NT2/D1 (cell line): ENCODE data around the gene AFF3.

Source experiments
- YY1 ChIP-seq: IDR thresholded peaks from 2 replicates; pipeline ENCODE4 v1.6.1; 2011; ENCODE audit not compliant: insufficient read length, insufficient read depth
- ZNF274 ChIP-seq: IDR thresholded peaks from 2 replicates; pipeline ENCODE4 v1.6.1; 2011; ENCODE audit warnings: mild to moderate bottlenecking, low read depth, low read length

GRCh38 chr2:100010606-100011005 lies 131.8 kb downstream of the AFF3 start:
- no peak for TF ChIP-seq YY1
- no peak for TF ChIP-seq ZNF274
